DOHH2 (cell line): ENCODE data around the gene IFITM10.

ENCODE experiments used
- CTCF ChIP-seq: fragments of 200-600 bp; sonication (generic); IDR thresholded peaks from one replicate; pipeline ENCODE4 v1.5.1; 2014; ENCODE audit warnings: antibody characterized with exemption, mild to moderate bottlenecking, low read depth, low read length; ENCODE audit not compliant: poor library complexity, severe bottlenecking
- EZH2phosphoT487 ChIP-seq: fragments of 200-600 bp; sonication (generic); IDR thresholded peaks from 2 replicates; pipeline ENCODE4 v1.6.1; 2017; ENCODE audit warnings: borderline replicate concordance, mild to moderate bottlenecking, antibody characterized with exemption, low read length, moderate library complexity, mixed read lengths

- no peak for TF ChIP-seq CTCF
- no peak for TF ChIP-seq EZH2phosphoT487
These were observed 4.9 kb upstream of the IFITM10 start for GRCh38 chr11:1755344-1755691.
